Heart left ventricle (tissue), 16 donors: ENCODE data around the gene PCBD2. TPM values are rescaled to one million over a fixed set of nuclear protein-coding genes. Genes with fewer than 3 reads are reported as not detected.

Experiments
- ATAC-seq, 4 donors: fragments of 200-7000 bp; cut with Tn5 transposase; one replicate each; pipeline ENCODE4 v1.9.1; 2020 to 2022; ENCODE audit warnings: moderate library complexity in 4 of 4, mild to moderate bottlenecking in 3 of 4, moderate number of reproducible peaks in 1 of 4
- DNase-seq, 5 donors: peaks; one replicate each; pipeline ENCODE4 v3.0.0-alpha.2; 2020
- H3K27ac ChIP-seq, 12 donors: fragments of 200-600 bp; sonication (generic) in 4 of 12; one replicate each; pipeline versions ENCODE4 v1.5.0 to v1.8.0; 2016 to 2022; ENCODE audit warnings: mild to moderate bottlenecking in 2 of 12
- H3K27me3 ChIP-seq, 9 donors: fragments of 200-600 bp; sonication (generic) in 2 of 9; one replicate each; pipeline versions ENCODE4 v1.5.1 to v1.8.0; 2016 to 2022; ENCODE audit warnings: mild to moderate bottlenecking in 3 of 9
- H3K36me3 ChIP-seq, 9 donors: fragments of 200-600 bp; sonication (generic) in 2 of 9; one replicate each; pipeline versions ENCODE4 v1.5.0 to v1.8.0; 2018 to 2022; ENCODE audit warnings: mild to moderate bottlenecking in 2 of 9
- H3K4me1 ChIP-seq, 12 donors: fragments of 200-600 bp; sonication (generic) in 4 of 12; one replicate each; pipeline versions ENCODE4 v1.5.0 to v1.8.0; 2016 to 2022; ENCODE audit warnings: mild to moderate bottlenecking in 3 of 12
- H3K4me3 ChIP-seq, 12 donors: fragments of 200-600 bp; sonication (generic) in 4 of 12; one replicate each; pipeline versions ENCODE4 v1.5.0 to v1.8.0; 2017 to 2022; ENCODE audit warnings: mild to moderate bottlenecking in 9 of 12, moderate library complexity in 4 of 12
- H3K9me3 ChIP-seq, 12 donors: fragments of 200-600 bp; sonication (generic) in 4 of 12; one replicate each; pipeline versions ENCODE4 v1.5.0 to v1.8.0; 2016 to 2022; ENCODE audit warnings: mild to moderate bottlenecking in 1 of 12
- POLR2A ChIP-seq, 2 donors: fragments of 450-650 bp; IDR thresholded peaks; one replicate each; pipeline ENCODE4 v1.6.1; 2017; ENCODE audit warnings: antibody characterized with exemption in 2 of 2, mild to moderate bottlenecking in 2 of 2, moderate library complexity in 2 of 2
- WGBS, 4 donors: extraction: QIAGEN DNeasy Blood & Tissue Kit in 2 of 4; methylation state at CpG; one replicate each; pipeline versions ENCODE4 v1.1.5 to v1.1.7; 2013 to 2018; 5-methylcytosine and 5-hydroxymethylcytosine counted together
- intact Hi-C, 10 donors: fragments of 100-400 bp; cut with DNase I; formaldehyde crosslinking; loops; one replicate each; pipeline versions ENCODE4 v1.11.1 to v1.14.2; 2022
- polyA plus RNA-seq, 2 donors: library from polyadenylated mRNA; stranded (reverse); fragments of 200-250 nt; gene quantifications; one replicate each; pipeline ENCODE4 v1.2.3, GENCODE V29; 2013
- total RNA-seq, 9 donors: library from RNA; depleted of rRNA in 2 of 9; stranded (reverse); fragments of >200 nt in 2 of 9; fragmentation: NEBNext Ultra II Directional in 3 of 9; extraction: Animal tissue kit (Norgen Biotek cat#: 25700) in 3 of 9; gene quantifications; one replicate each; pipeline versions ENCODE4 v1.1.0 to v1.2.4, GENCODE V29; 2016 to 2023
- TF ChIP-seq, protein P1 (sequence below), 12 donors: fragments of 200-600 bp; sonication (generic) in 4 of 12; IDR thresholded peaks; one replicate each; pipeline versions ENCODE4 v1.5.0 to v1.8.0; 2018 to 2022; ENCODE audit warnings: antibody characterized with exemption in 12 of 12, mild to moderate bottlenecking in 5 of 12
- donor health status: ischemic (EF 13 %, LVEDD 7.1; RV severe dilation, severe dysfunction).
- donor health status: healthy with polysubstance abuse.
- donor health status: DM: no; HTN: yes; CAD: no.
- donor health status: DM: no; HTN: no; CAD: no.
- donor health status: ischemic (EF 25% LVEDD 6.9; RV normal size, moderate dysfunction).
- donor health status: ischemic (EF 25% LVEDD 5.7; RV mildly dilated, moderate dysfunction).
- donor health status: healthy.
- donor health status: DM: yes; HTN: yes; CAD: no.
- donor health status: ischemic (EF 35%, LVEDD 5.7; RV mildly dilated, moderate dysfunction).
- donor health status: nonischemic (EF 11% LVEDD 7.7; RV severe dilation, severe dysfunction).
- donor health status: DM: yes; HTN: yes; CAD: no.
- donor health status: PGD.
- donor health status: ischemic (EF 29% LVEDD 5.4; RV normal size, mild dysfunction).
- donor health status: nonischemic (EF 23%, LVEDD 6.1; RV moderate dilation, normal function).

The PCBD2 gene
- total and polyA plus RNA-seq, 11 donors: 9.1 to 31.6 (median 19.7) TPM

DNA sequence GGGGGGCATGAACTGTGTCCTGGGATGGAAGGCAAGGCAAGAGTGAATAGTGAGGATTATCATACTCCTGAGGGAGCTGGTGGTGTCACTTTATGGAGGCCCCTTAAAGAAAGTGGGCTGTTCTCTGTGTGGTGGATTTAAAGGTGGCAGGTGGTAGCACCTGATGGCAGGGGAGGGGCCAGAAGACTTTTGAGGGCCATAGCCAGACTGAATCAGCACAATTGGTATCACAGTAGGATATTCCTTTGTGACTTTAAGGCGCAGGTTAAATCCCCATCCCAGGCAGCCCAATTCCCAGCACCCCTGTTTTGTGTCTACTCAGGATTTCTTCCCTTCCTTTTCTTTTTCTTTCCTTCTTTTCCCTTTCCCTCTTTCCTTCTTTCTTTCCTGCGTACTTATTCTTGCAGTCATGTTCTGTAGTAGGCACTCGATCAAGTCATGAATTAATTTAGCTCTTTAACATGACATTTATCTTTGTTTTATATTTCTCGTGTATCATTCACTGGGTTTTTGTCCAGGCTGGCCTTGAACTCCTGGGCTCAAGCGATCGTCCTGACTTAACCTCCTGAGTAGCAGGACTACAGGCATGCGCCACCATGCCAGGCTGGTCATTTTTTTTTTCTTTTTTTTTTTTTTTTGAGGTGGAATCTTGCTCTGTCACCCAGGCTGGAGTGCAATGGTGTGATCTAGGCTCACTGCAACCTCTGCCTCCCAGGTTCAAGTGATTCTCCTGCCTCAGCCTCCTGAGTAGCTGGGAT lies 11.0 kb upstream of the PCBD2 start:
- WGBS, 4 donors: 92 to 96% (median 96%) methylated on average over 7 of the region's 7 CpGs
- Histone ChIP-seq H3K9me3 (peaks cover 0 to 3% (median 0%) of the 10 kb centered on the region in 12 donors), H3K4me1 (no peaks in the 10 kb centered on the region), H3K27ac (no peak overlapping the region), H3K36me3 (peaks cover 0 to 85% (median 72%) of the 10 kb centered on the region in 9 donors), H3K4me3 (no peak overlapping the region), H3K27me3 (no peaks in the 10 kb centered on the region)
- TF ChIP-seq POLR2A (IDR thresholded peaks at IDR 0.05): no peak
- TF ChIP-seq, protein P1, sequence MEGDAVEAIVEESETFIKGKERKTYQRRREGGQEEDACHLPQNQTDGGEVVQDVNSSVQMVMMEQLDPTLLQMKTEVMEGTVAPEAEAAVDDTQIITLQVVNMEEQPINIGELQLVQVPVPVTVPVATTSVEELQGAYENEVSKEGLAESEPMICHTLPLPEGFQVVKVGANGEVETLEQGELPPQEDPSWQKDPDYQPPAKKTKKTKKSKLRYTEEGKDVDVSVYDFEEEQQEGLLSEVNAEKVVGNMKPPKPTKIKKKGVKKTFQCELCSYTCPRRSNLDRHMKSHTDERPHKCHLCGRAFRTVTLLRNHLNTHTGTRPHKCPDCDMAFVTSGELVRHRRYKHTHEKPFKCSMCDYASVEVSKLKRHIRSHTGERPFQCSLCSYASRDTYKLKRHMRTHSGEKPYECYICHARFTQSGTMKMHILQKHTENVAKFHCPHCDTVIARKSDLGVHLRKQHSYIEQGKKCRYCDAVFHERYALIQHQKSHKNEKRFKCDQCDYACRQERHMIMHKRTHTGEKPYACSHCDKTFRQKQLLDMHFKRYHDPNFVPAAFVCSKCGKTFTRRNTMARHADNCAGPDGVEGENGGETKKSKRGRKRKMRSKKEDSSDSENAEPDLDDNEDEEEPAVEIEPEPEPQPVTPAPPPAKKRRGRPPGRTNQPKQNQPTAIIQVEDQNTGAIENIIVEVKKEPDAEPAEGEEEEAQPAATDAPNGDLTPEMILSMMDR (IDR thresholded peaks at IDR 0.05): no peak
- intact Hi-C loops: no loop called here
- DNase-seq (no peak), ATAC-seq (no peak)

DNA sequence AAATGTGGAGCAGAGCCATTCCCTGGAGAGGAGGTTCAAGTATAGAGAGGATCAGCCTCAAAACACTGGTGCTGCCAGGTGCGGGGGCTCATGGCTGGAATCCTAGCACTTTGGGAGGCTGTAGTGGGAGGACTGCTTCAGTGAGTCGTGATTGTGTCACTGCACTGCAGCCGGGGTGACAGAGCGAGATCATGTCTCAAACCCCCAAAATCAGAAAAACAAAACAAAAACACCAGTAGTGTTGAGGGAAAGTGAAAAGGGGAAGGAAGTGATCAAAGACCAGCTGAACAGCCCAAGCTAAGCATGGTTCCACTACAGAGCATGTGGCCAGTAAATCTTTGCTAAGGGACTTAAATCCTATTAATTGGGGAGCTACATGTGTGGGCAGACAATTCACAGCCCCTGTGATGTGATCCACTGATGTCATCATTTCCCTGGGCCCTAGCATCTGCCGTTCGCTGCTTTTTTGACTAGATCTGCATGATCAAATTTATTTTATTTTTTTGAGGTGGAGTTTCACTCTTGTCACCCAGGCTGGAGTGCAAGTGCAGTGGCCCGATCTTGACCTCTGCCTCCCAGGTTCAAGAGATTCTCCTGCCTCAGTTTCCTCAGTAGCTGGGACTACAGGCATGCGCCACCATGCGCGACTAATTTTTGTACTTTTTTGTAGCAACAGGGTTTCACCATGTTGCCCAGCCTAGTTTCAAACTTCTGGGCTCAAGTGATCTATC lies 2.7 kb upstream of the PCBD2 start:
- DNase-seq: no peak
- no peak for TF ChIP-seq POLR2A (IDR thresholded peaks at IDR 0.05)
- TF ChIP-seq, protein P1 (IDR thresholded peaks at IDR 0.05): no peak
- Histone ChIP-seq H3K27me3 (no peaks in the 10 kb centered on the region), H3K4me1 (peaks cover 0 to 23% (median 0%) of the 10 kb centered on the region in 12 donors), H3K9me3 (no peaks in the 10 kb centered on the region), H3K36me3 (peaks cover 0 to 51% (median 39%) of the 10 kb centered on the region in 9 donors), H3K27ac (peak overlapping the region in 1 of 12 donors; percentile 75), H3K4me3 (no peak overlapping the region)
- intact Hi-C loops: loop anchor here in 6 of 10 donors (5.0 to 10.0 kb wide), 4 partner anchors 47 to 165 kb away; partner anchors contain the start of genes C5orf24 (in 3 of the 6) and CAMLG (in 1 of the 6)
- ATAC-seq: no peak
- 82 to 87% (median 84%) methylated on average over 10 of the region's 10 CpGs for WGBS, 4 donors

DNA sequence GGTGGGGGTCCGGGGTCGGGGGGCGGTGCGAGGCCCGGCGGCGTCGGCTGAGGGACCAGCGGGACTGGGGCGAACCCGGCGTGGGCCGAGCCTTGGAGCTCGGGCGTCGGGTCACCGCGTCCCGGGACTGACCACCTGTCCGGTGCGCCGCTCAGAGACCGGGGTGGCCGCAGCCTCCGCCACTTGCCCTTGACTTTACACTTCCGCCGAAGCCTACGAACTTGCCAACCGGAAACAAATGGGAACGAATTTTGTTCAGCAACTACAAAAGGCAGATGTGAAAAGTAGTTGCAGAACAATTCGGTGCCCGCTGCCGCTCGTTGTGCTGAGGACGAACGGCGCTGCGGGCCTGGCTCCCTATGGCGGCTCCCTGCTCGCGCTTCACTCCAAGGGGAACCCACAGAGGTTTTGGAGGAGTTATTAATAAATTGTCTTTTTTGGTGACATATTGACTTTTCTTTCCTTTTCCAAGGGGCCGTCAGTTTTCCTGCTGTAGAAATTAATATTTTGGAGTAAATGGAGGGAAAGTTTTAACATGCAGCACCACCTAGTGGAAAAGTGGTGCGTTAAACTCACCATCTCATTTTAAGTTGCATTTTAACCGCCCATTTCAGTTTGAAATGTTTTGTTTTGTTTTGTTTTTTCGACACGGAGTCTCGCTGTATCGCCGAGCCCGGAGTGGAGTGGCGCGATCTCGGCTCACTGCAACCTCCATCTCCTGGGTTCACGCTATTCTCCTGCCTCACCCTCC lies 490 bp downstream of the PCBD2 start:
- Histone ChIP-seq H3K9me3 (no peaks in the 10 kb centered on the region), H3K4me3 (peak overlapping the region; percentile 45 to 97 (median 86)), H3K27ac (peak overlapping the region; percentile 98 to 100 (median 100)), H3K27me3 (no peaks in the 10 kb centered on the region), H3K4me1 (peaks cover 0 to 23% (median 0%) of the 10 kb centered on the region in 12 donors), H3K36me3 (peaks cover 0 to 23% (median 14%) of the 10 kb centered on the region in 9 donors)
- DNase-seq: no peak
- intact Hi-C loops: loop anchor here (1.0 to 10.0 kb wide), 10 partner anchors 31 to 168 kb away; partner anchors contain the start of genes CAMLG (in 5 of the 10), C5orf24 (in 3 of the 10) and TXNDC15 (in 2 of the 10)
- TF ChIP-seq, protein P1 (IDR thresholded peaks at IDR 0.05): peak; percentile 65 to 85 (median 78)
- no peak for TF ChIP-seq POLR2A (IDR thresholded peaks at IDR 0.05)
- WGBS, 4 donors: 0 to 1% (median 0%) methylated on average over 40 to 54 of the region's 54 CpGs
- ATAC-seq: peak; percentile 1 to 64 (median 32)
